ENCODE data around the gene TMPRSS9. TPM values are rescaled to one million over a fixed set of nuclear protein-coding genes. Genes with fewer than 3 reads are reported as not detected.
"Not testable (repeated sequence)": the region's sequence is repeated elsewhere in the genome, so short reads cannot be mapped to it uniquely, and the experiment has no call there.

TMPRSS9 gene
- total RNA-seq, 4 donors from 2014 or later: not detected

DNA sequence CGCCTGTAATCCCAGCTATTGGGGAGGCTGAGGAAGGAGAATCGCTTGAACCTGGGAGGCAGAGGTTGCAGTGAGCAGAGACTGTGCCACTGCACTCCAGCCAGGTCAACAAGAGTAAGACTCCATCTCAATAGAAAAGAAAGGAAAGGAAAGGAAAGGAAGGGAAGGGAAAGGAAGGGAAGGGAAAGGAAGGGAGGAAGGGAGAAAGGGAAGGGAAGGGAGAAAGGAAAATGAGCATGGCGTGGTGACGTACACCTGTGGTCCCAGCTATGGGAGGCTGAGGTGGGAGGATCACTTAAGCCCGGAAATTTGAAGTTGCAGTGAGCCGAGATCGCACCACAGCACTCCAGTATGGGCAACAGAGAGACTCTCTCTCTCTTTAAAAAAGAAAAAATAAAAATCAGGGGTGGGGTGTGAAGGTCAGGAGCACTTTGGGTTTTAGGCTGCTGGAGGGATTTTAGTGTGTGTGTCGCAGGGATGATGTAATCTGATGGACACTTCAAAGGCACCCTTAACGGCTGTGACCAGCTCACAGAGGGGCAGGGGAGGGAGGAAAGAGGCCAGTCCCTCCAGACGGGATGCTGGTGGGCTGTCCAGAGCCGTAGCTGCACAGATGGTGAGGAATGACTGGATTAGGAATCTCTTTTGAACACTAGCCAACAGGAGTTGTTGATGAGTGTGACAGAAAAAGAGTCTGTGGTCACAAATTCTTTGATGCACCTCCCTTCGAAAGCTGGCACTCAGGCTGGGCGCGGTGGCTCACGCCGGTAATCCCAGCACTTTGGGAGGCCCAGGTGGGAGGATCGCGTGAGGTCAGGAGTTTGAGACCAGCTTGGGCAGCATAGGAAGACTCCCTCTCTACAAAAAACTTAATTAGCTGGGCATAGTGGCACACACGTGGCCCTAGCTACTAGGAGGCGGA is 27.6 kb downstream of the TMPRSS9 start:
- WGBS, 2 donors: 69% methylated on average over 20 of the region's 20 CpGs
- H3K27me3 ChIP-seq: peaks cover 0 to 8% of the 10 kb centered on the region in 2 donors
- no peak for DNase-seq (ENCODE audit: low spot score in 2 of 2)

DNA sequence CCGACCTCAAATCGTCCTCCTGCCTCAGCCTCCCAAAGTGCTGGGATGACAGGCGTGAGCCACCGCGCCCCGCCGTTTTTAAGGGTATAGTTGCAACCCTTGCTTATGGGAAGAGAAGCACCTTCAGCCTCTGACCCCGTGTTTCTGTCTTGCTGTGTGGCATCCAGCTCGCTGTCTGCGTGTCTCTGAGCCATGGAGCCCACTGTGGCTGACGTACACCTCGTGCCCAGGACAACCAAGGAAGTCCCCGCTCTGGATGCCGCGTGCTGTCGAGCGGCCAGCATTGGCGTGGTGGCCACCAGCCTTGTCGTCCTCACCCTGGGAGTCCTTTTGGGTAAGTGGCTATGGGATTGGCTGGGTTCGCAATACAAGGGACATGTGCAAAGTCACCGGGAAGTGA is 29.5 kb downstream of the TMPRSS9 start:
- H3K4me3 ChIP-seq: no peak overlapping the region
- DNase-seq (ENCODE audit: low spot score in 2 of 2): no peak
- H3K36me3 ChIP-seq: no peaks in the 10 kb centered on the region
- H3K9me3 ChIP-seq: no peaks in the 10 kb centered on the region
- TF ChIP-seq, protein P1, sequence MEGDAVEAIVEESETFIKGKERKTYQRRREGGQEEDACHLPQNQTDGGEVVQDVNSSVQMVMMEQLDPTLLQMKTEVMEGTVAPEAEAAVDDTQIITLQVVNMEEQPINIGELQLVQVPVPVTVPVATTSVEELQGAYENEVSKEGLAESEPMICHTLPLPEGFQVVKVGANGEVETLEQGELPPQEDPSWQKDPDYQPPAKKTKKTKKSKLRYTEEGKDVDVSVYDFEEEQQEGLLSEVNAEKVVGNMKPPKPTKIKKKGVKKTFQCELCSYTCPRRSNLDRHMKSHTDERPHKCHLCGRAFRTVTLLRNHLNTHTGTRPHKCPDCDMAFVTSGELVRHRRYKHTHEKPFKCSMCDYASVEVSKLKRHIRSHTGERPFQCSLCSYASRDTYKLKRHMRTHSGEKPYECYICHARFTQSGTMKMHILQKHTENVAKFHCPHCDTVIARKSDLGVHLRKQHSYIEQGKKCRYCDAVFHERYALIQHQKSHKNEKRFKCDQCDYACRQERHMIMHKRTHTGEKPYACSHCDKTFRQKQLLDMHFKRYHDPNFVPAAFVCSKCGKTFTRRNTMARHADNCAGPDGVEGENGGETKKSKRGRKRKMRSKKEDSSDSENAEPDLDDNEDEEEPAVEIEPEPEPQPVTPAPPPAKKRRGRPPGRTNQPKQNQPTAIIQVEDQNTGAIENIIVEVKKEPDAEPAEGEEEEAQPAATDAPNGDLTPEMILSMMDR (IDR thresholded peaks at IDR 0.05): no peak
- no peak for TF ChIP-seq EP300 (IDR thresholded peaks at IDR 0.05)
- TF ChIP-seq POLR2A (IDR thresholded peaks at IDR 0.05): no peak
- H3K27me3 ChIP-seq: peaks cover 0 to 5% of the 10 kb centered on the region in 2 donors
- WGBS, 2 donors: 80 to 93% methylated on average over 20 to 21 of the region's 21 CpGs
- peaks cover 0 to 7% (median 0%) of the 10 kb centered on the region in 4 donors for H3K4me1 ChIP-seq
- no peak overlapping the region for H3K27ac ChIP-seq

More for the DNA sequence above, 27.6 kb downstream of the TMPRSS9 start:
- H3K4me1 ChIP-seq: peaks cover 0 to 18% (median 0%) of the 10 kb centered on the region in 4 donors
- no peak for TF ChIP-seq POLR2A (IDR thresholded peaks at IDR 0.05)
- TF ChIP-seq, protein P1 (IDR thresholded peaks at IDR 0.05): no peak
- TF ChIP-seq EP300 (IDR thresholded peaks at IDR 0.05): no peak
- no peak overlapping the region for H3K27ac ChIP-seq
- H3K36me3 ChIP-seq: no peaks in the 10 kb centered on the region
- H3K4me3 ChIP-seq: no peak overlapping the region
- H3K9me3 ChIP-seq: no peaks in the 10 kb centered on the region

DNA sequence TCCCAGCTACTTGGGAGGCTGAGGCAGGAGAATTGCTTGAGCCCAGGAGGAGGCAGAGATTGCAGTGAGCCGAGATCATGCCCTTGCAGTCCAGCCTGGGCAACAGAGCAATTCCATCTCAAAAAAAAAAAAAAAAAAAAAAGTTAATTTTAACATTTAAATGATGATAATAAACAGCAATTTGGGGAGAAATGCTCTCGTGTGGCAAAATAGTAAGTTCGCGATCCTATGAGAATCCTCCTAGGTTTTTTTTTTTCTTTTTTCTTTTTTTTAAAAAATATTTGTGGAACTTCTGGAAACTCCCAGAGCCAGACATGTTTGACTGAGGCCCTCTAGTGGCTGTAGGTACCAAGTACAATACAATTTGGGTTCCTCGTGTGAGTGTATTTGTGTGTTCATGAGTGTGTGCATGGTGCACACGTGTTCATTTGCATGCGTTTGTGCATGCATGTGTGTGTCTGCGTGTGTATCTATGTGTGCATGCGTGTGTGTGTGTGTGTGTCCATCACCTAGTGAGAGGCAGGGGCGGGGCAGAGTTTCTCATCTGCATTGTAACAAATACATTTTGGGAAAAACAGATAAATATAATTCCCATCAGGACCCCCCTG is 31.2 kb downstream of the TMPRSS9 start:
- WGBS, 2 donors: 5 to 8% methylated on average over 10 of the region's 10 CpGs
- no peak overlapping the region for H3K27ac ChIP-seq
- no peaks in the 10 kb centered on the region for H3K36me3 ChIP-seq
- no peak overlapping the region for H3K4me3 ChIP-seq
- H3K9me3 ChIP-seq: no peaks in the 10 kb centered on the region
- TF ChIP-seq EP300 (IDR thresholded peaks at IDR 0.05) (peak in 1 of 2 donors; percentile 19), POLR2A (IDR thresholded peaks at IDR 0.05) (no peak)
- TF ChIP-seq, protein P1 (IDR thresholded peaks at IDR 0.05): peak; percentile 65 to 87 (median 77)
- DNase-seq (ENCODE audit: low spot score in 2 of 2): peak; percentile 23 to 55
- no peaks in the 10 kb centered on the region for H3K4me1 ChIP-seq
- H3K27me3 ChIP-seq: peaks cover 0 to 3% of the 10 kb centered on the region in 2 donors

DNA sequence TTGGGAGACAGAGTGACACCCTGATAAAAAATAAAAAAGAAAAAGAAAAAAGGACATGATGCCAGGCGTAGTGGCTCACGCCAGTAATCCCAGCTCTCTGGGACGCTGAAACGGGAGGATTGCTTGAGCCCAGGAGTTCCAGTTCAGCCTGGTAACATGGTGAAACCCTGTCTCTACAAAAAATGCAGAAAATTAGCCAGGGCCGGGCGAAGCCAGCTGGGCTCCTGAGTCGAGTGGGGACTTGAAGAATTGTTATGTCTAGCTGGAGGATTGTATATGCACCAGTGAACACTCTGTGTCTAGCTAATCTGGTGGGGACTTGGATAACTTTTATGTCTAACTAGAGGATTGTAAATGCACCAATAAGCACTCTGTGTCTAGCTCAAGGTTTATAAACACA is 32.3 kb downstream of the TMPRSS9 start:
- 58 to 67% methylated on average over 7 of the region's 7 CpGs for WGBS, 2 donors

DNA sequence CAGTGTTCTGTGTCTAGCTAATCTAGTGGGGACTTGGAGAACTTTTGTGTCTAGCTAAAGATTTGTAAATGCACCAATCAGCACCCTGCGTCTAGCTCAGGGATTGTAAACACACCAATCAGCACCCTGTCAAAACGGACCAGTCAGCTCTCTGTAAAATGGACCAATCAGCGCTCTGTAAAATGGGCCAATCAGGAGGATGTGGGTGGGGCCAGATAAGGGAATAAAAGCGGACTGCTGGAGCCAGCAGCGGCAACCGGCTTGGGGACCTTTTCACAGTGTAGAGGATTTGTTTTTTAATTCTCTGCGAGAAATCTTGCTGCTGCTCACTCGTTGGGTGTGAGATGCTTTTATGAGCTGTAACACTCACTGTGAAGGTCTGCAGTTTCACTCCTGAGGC is 32.8 kb downstream of the TMPRSS9 start:
- H3K4me3 ChIP-seq; H3K36me3 ChIP-seq; DNase-seq (ENCODE audit: low spot score in 2 of 2); H3K27ac ChIP-seq; H3K4me1 ChIP-seq; H3K9me3 ChIP-seq: not testable (repeated sequence)
- H3K27me3 ChIP-seq: peaks cover 0 to 19% of the 10 kb centered on the region in 2 donors
- 78 to 81% methylated on average over 8 of the region's 8 CpGs for WGBS, 2 donors

More for the DNA sequence above, 32.3 kb downstream of the TMPRSS9 start:
- H3K36me3 ChIP-seq: no peaks in the 10 kb centered on the region
- H3K4me1 ChIP-seq: no peaks in the 10 kb centered on the region
- TF ChIP-seq EP300 (IDR thresholded peaks at IDR 0.05) (no peak), POLR2A (IDR thresholded peaks at IDR 0.05) (no peak)
- TF ChIP-seq, protein P1 (IDR thresholded peaks at IDR 0.05): no peak
- H3K27ac ChIP-seq: no peak overlapping the region
- no peak overlapping the region for H3K4me3 ChIP-seq
- no peak for DNase-seq (ENCODE audit: low spot score in 2 of 2)
- H3K27me3 ChIP-seq: peaks cover 0 to 13% of the 10 kb centered on the region in 2 donors
- no peaks in the 10 kb centered on the region for H3K9me3 ChIP-seq
